Suprapubic skin (tissue), 4 donors: ENCODE results near the gene MBNL2. TPM values are rescaled to one million over a fixed set of nuclear protein-coding genes. Genes with fewer than 3 reads are reported as not detected.

Experiments used
- DNase-seq, 2 donors: peaks; one replicate each; pipeline ENCODE4 v3.0.0-alpha.2; 2019; ENCODE audit warnings: low spot score in 2 of 2
- H3K27ac ChIP-seq: fragments of 200-600 bp; sonication (generic); one replicate; pipeline ENCODE4 v1.5.1; 2019
- H3K27me3 ChIP-seq: fragments of 200-600 bp; sonication (generic); one replicate; pipeline ENCODE4 v1.5.1; 2019
- H3K36me3 ChIP-seq: fragments of 200-600 bp; sonication (generic); one replicate; pipeline ENCODE4 v1.5.1; 2019
- H3K4me1 ChIP-seq: fragments of 200-600 bp; sonication (generic); one replicate; pipeline ENCODE4 v1.5.1; 2019
- H3K4me3 ChIP-seq: fragments of 200-600 bp; sonication (generic); one replicate; pipeline ENCODE4 v1.5.1; 2019; ENCODE audit warnings: mild to moderate bottlenecking
- H3K9me3 ChIP-seq: fragments of 200-600 bp; sonication (generic); one replicate; pipeline ENCODE4 v1.5.1; 2019
- CTCF ChIP-seq, 2 donors: fragments of 200-600 bp in 1 of 2; fragments of 450-650 bp in 1 of 2; sonication (generic) in 1 of 2; IDR thresholded peaks; one replicate each; pipeline ENCODE4 v1.5.1; 2016 to 2019; ENCODE audit warnings: antibody characterized with exemption in 2 of 2, mild to moderate bottlenecking in 1 of 2, moderate library complexity in 1 of 2
- EP300 ChIP-seq: sonication (generic); formaldehyde crosslinking; IDR thresholded peaks from one replicate; pipeline ENCODE4 v1.6.1; 2017; ENCODE audit warnings: antibody characterized with exemption
- POLR2A ChIP-seq, 2 donors: fragments of 450-650 bp; IDR thresholded peaks; one replicate each; pipeline ENCODE4 v1.6.1; 2017; ENCODE audit warnings: antibody characterized with exemption in 2 of 2, mild to moderate bottlenecking in 2 of 2, moderate library complexity in 2 of 2
- POLR2AphosphoS5 ChIP-seq, 3 donors: sonication (generic); formaldehyde crosslinking; IDR thresholded peaks; one replicate each; pipeline ENCODE4 v1.6.1; 2017; ENCODE audit warnings: antibody characterized with exemption in 3 of 3
- WGBS: methylation state at CpG from one replicate; pipeline ENCODE4 v1.1.5; 2018; 5-methylcytosine and 5-hydroxymethylcytosine counted together
- total RNA-seq, 4 donors: library from RNA; depleted of rRNA; stranded (reverse); fragments of >200 nt; gene quantifications; one replicate each; pipeline ENCODE4 v1.1.0, GENCODE V29; 2016

MBNL2 gene
- total RNA-seq, 4 donors from 2014 or later: 64.2 to 92.4 (median 73.4) TPM

GRCh38 chr13:97301382-97302095, 79.4 kb downstream of the MBNL2 start:
- 92% methylated on average over 8 of the region's 8 CpGs for WGBS
- H3K36me3 ChIP-seq: no peaks in the 10 kb centered on the region
- DNase-seq: no peak
- H3K27me3 ChIP-seq: no peaks in the 10 kb centered on the region
- TF ChIP-seq EP300: no peak
- no peak for TF ChIP-seq CTCF (IDR thresholded peaks at IDR 0.05)
- no peak for TF ChIP-seq POLR2AphosphoS5 (IDR thresholded peaks at IDR 0.05)
- no peak for TF ChIP-seq POLR2A (IDR thresholded peaks at IDR 0.05)
- H3K4me1 ChIP-seq: peaks cover 42% of the 10 kb centered on the region
- H3K9me3 ChIP-seq: no peaks in the 10 kb centered on the region
- no peak overlapping the region for H3K4me3 ChIP-seq
- H3K27ac ChIP-seq: no peak overlapping the region

GRCh38 chr13:97302611-97303010, 80.5 kb downstream of the MBNL2 start:
- no peaks in the 10 kb centered on the region for H3K9me3 ChIP-seq
- H3K36me3 ChIP-seq: no peaks in the 10 kb centered on the region
- H3K27me3 ChIP-seq: no peaks in the 10 kb centered on the region
- WGBS: 58% methylated on average over 3 of the region's 3 CpGs
- TF ChIP-seq POLR2AphosphoS5 (IDR thresholded peaks at IDR 0.05): no peak
- no peak for TF ChIP-seq CTCF (IDR thresholded peaks at IDR 0.05)
- DNase-seq: no peak
- no peak overlapping the region for H3K4me3 ChIP-seq
- peaks cover 53% of the 10 kb centered on the region for H3K4me1 ChIP-seq
- no peak overlapping the region for H3K27ac ChIP-seq

- TF ChIP-seq POLR2A (IDR thresholded peaks at IDR 0.05) (no peak), EP300 (no peak), POLR2AphosphoS5 (IDR thresholded peaks at IDR 0.05) (no peak), CTCF (IDR thresholded peaks at IDR 0.05) (no peak)
- Histone ChIP-seq H3K4me3 (no peak overlapping the region), H3K36me3 (no peaks in the 10 kb centered on the region), H3K4me1 (peaks cover 46% of the 10 kb centered on the region), H3K27me3 (no peaks in the 10 kb centered on the region), H3K9me3 (no peaks in the 10 kb centered on the region), H3K27ac (no peak overlapping the region)
- WGBS: 81% methylated on average over 1 of the region's 1 CpG
- no peak for DNase-seq
Measured at GRCh38 chr13:97306106-97306505, 84.0 kb downstream of the MBNL2 start.

GRCh38 chr13:97306645-97307044, 84.5 kb downstream of the MBNL2 start:
- Histone ChIP-seq H3K4me3 (no peak overlapping the region), H3K9me3 (no peaks in the 10 kb centered on the region), H3K27me3 (no peaks in the 10 kb centered on the region), H3K4me1 (peaks cover 45% of the 10 kb centered on the region), H3K27ac (no peak overlapping the region), H3K36me3 (no peaks in the 10 kb centered on the region)
- TF ChIP-seq EP300 (no peak), CTCF (IDR thresholded peaks at IDR 0.05) (no peak), POLR2A (IDR thresholded peaks at IDR 0.05) (no peak), POLR2AphosphoS5 (IDR thresholded peaks at IDR 0.05) (no peak)
- no peak for DNase-seq

- H3K36me3 ChIP-seq: no peaks in the 10 kb centered on the region
- H3K4me3 ChIP-seq: no peak overlapping the region
- peaks cover 38% of the 10 kb centered on the region for H3K4me1 ChIP-seq
- H3K27ac ChIP-seq: no peak overlapping the region
- 51% methylated on average over 7 of the region's 7 CpGs for WGBS
- no peaks in the 10 kb centered on the region for H3K9me3 ChIP-seq
- no peaks in the 10 kb centered on the region for H3K27me3 ChIP-seq
- TF ChIP-seq POLR2AphosphoS5 (IDR thresholded peaks at IDR 0.05) (no peak), POLR2A (IDR thresholded peaks at IDR 0.05) (no peak), EP300 (no peak), CTCF (IDR thresholded peaks at IDR 0.05) (no peak)
- DNase-seq: no peak
Measured at GRCh38 chr13:97307118-97307881, 85.2 kb downstream of the MBNL2 start.
